Keratinocyte (primary cell): ENCODE data around the gene KRT73.

Experiments
- CTCF ChIP-seq, 3 experiments: IDR thresholded peaks in 1 of 3; conservative IDR thresholded peaks in 1 of 3; optimal IDR thresholded peaks in 1 of 3; 2 replicates in 2 of 3; 3 replicates in 1 of 3; pipeline versions ENCODE3 to v1.5.1; 2011; ENCODE audit warnings: low read length in 3 of 3, mild to moderate bottlenecking in 3 of 3, moderate library complexity in 2 of 3, control low read depth in 1 of 3, inconsistent platforms in 1 of 3; ENCODE audit not compliant: insufficient read depth in 2 of 3; ENCODE audit errors: extremely low read depth in 1 of 3
- EZH2 ChIP-seq: IDR thresholded peaks from one replicate; pipeline ENCODE4 v1.6.1; 2012; ENCODE audit warnings: inconsistent platforms, mild to moderate bottlenecking, low read length, moderate library complexity

GRCh38 chr12:52657250-52657902 is 39.0 kb upstream of the KRT73 start:
- TF ChIP-seq CTCF (optimal IDR thresholded peaks at IDR 0.05 in 1 of 3, IDR thresholded peaks at IDR 0.05 in 1 of 3, conservative IDR thresholded peaks at IDR 0.05 in 1 of 3; ENCODE audit: extremely low read depth in 1 of 3, insufficient read depth in 2 of 3, low read length in 3 of 3) (no peak), EZH2 (no peak)
